Cerebellar nuclear complex (tissue), 1 donor: ENCODE results near the gene C4B.

ENCODE experiments used
- DNase-seq, 2 experiments: peaks; one replicate each; lab custom pipeline; 2025; lab: John Stamatoyannopoulos, UW

Gene C4B

DNA sequence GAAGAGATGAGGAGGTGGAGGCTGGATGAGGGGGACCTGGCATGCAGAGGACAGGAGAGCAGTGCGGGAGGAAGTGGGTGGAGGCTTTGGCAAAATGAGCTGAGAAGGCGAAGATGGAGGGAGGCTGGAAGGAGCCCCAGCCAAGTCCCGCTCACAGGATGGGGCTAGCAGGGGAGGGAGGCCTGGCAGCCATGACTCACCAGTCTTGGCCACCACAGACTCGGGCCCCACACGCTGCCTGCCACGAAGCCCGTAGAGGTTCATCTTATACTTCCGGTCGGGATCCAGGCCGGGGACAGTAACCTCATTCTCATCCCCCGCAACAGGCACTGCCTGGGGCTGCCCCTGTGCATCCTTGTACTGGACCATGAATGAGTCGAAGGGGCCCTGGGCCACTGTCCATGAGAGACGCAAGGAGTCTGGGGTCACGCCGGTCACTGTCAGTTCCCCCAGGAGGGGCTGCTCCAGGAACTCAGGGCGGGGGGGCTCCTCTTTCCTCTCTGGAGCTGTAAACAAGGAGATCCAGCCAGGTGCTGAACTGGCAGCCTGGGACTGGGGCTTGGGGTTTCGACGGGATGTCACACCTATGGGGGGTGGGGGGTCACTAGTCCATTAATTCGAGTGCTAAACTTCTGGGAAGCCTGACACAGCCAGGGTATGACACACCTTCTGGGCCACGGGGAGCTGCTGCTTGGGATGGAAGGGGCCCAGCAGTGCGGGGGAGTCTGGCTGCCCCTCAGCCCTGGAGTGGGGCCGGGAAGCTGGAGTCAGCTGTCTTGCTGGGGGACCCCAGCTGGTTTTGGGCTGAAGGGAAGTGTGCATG is 66.8 kb downstream of the C4B start:
- no peak for DNase-seq

DNA sequence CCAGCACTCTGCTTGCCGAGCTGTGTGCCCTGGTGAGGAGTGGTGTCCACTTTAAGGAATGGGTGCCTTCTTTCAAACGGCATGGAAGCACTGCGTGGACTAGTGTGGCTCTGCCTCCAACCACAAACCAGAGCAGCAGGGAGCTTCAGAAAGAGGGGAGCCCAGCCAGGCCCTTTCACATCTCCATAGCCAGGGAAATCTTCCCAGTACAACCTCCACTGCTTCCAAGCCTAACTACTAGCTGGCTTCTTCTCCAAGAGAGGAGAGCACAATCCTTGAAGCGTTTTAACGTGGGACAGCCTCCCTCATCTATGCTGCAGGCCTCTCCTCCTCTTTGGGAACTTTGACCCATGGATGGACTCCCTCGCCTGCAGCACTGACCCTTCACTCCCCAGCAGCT is 67.9 kb downstream of the C4B start:
- DNase-seq: no peak

DNA sequence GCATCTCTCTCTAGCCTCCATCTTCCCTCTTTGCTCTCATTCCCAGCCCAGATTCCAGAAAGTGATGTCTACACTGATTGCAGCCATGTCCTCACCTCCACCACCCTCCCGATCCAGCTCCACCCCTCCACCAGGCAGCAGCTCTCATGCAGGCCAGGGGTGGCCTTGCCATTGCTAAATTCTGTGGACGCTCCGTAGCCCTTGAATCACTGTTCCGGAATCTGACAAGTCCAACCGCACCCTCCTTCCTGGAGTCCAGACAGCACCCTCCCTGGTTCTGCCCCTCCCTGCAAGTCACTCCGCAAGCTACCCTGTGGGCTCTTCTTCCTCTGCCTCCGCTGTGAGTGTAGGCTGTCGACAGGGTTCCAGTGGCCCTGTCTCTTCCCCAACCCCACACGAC is 68.3 kb downstream of the C4B start:
- no peak for DNase-seq

DNA sequence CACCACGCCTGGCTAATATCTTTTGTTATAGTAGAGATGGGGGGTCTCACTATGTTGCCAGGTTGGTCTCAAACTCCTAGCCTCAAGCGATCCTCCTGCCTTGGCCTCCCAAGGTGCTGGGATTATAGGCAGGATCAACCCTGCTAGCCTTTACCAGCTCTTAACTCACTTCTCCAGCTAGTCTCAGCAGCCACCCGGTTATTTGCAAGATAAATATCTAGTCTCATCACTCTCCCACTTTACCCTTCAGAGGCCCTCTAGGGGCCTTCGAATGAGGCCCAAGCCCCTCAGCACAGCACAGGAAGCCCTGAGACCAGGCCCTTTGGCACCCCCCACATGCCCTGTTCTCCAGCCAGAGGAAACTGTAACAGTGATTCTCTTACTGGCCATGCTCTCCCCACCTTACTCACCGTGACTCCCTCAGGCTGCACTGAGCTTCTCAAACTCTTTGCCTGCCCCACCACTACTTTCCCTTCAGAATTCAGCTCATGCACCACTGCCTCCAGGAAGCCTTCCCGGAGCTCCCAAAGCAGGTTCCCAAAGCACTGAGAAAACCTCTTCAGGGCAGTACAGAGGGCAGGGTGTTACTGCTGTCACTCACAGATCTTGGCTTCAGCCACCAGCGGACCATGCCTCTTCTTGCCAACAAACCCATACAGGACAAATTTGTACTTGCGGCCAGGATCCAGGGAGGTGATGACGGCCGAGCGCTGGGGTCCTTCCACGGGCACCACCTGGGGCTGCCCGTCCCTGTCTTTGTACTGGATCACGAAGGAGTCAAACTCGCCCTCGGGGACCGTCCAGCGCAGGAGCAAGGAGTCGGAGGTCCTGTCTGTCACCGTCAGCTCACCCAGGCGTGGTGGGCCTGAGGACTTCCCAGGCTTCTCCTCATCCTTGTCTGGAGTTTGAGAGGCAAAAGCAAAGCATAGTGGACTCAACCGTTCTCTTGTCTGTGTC is 69.5 kb downstream of the C4B start:
- no peak for DNase-seq

DNA sequence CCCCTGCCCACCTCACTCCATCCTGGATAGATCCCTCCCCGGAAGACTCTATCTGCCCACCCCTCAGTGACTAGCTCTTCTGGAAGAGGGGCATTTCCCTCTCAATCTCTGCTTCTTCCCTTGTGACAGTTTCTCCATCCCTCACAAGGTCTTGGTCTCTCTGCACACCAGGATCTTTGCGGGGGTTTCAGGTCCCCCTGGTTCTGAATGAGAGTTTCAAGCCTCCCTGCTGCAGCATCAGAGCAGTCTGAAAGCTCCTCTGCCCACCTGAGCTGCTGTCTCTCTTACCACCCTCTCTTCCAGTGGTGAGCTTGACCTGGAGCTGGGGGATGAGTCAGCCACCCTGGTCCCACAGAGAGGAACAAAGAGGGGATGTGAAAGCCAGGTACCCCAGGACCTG is 70.2 kb downstream of the C4B start:
- DNase-seq: no peak
